DND-41 (cell line): Measurements from ENCODE around the gene PDE6C.

Experiments
- ATAC-seq: fragments of 200-7000 bp; cut with Tn5 transposase; 3 replicates; pipeline ENCODE4 v1.9.1; 2021; ENCODE audit warnings: low read depth; ENCODE audit not compliant: insufficient read depth
- DNase-seq: peaks from one replicate; pipeline ENCODE4 v3.0.0-alpha.2; 2020
- H2AFZ ChIP-seq: 2 replicates; pipeline ENCODE4 v1.6.0; 2012; ENCODE audit warnings: low read depth, low read length
- H3K27ac ChIP-seq: 2 replicates; pipeline ENCODE4 v1.5.1; 2012; ENCODE audit warnings: low read length, inconsistent platforms
- H3K27me3 ChIP-seq: fragments of 200-600 bp; sonication (generic); 2 replicates; pipeline ENCODE4 v1.6.0; 2012; ENCODE audit warnings: low read length, mild to moderate bottlenecking, inconsistent platforms; ENCODE audit not compliant: insufficient read depth, poor library complexity
- H3K36me3 ChIP-seq: 2 replicates; pipeline ENCODE4 v1.5.1; 2012; ENCODE audit warnings: low read length, inconsistent platforms; ENCODE audit not compliant: insufficient read depth
- H3K4me1 ChIP-seq: 2 replicates; pipeline ENCODE4 v1.5.1; 2012; ENCODE audit warnings: mild to moderate bottlenecking, low read length; ENCODE audit not compliant: insufficient read depth
- H3K4me2 ChIP-seq: 2 replicates; pipeline ENCODE4 v1.6.0; 2012; ENCODE audit warnings: mild to moderate bottlenecking, moderate library complexity, low read length, inconsistent platforms; ENCODE audit not compliant: insufficient read depth
- H3K4me3 ChIP-seq, 2 experiments: fragments of 200-600 bp in 1 of 2; shearing (Covaris generic) in 1 of 2; 2 replicates each; pipeline ENCODE4 v1.5.1; 2012 to 2016; ENCODE audit warnings: inconsistent platforms in 2 of 2, low read length in 2 of 2, mild to moderate bottlenecking in 2 of 2, low read depth in 1 of 2, moderate library complexity in 1 of 2
- H3K79me2 ChIP-seq: 2 replicates; pipeline ENCODE4 v1.6.0; 2012; ENCODE audit warnings: low read length, inconsistent platforms; ENCODE audit not compliant: insufficient read depth
- H3K9ac ChIP-seq: 2 replicates; pipeline ENCODE4 v1.6.0; 2012; ENCODE audit warnings: low read depth, mild to moderate bottlenecking, inconsistent platforms, low read length, moderate library complexity
- H3K9me3 ChIP-seq: 2 replicates; pipeline ENCODE4 v1.5.1; 2012; ENCODE audit warnings: low read length, moderate library complexity, mild to moderate bottlenecking, inconsistent platforms; ENCODE audit not compliant: insufficient read depth, severe bottlenecking
- H4K20me1 ChIP-seq: 2 replicates; pipeline ENCODE4 v1.6.0; 2012; ENCODE audit warnings: low read length; ENCODE audit not compliant: insufficient read depth
- EZH2 ChIP-seq: IDR thresholded peaks from 3 replicates; pipeline ENCODE4 v1.6.1; 2012; ENCODE audit warnings: borderline replicate concordance, low read depth, mild to moderate bottlenecking, moderate library complexity, low read length, inconsistent platforms; ENCODE audit not compliant: severe bottlenecking
- TF ChIP-seq, protein P1 (sequence below): IDR thresholded peaks from 2 replicates; pipeline ENCODE4 v1.5.1; 2012; ENCODE audit warnings: borderline replicate concordance, low read length, moderate library complexity, mild to moderate bottlenecking; ENCODE audit not compliant: poor library complexity, severe bottlenecking; ENCODE audit errors: extremely low read depth

Gene PDE6C

DNA sequence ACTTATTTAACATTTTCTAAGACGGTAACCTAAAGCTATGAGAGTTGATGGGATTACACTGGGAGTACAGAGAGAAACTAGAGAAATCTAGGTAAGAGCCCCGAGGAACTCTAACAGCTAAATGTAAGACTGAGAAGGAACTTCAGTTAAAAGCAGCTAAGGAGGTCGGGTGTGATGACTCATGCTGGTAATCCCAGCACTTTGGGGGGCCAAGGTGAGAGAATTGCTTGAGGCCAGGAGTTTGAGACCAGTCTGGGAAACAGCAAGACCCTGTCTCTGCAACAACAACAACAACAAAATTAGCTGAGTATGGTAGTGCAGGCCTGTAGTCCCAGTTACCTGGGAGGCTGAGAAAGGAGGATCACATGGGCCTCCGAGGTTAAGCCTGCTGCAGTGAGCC is 66.0 kb downstream of the PDE6C start:
- Histone ChIP-seq H3K4me3 (no peak overlapping the region), H3K9me3 (no peaks in the 10 kb centered on the region), H3K27me3 (no peaks in the 10 kb centered on the region), H3K36me3 (peaks cover 52% of the 10 kb centered on the region), H3K4me2 (no peak overlapping the region), H4K20me1 (no peaks in the 10 kb centered on the region), H3K79me2 (no peaks in the 10 kb centered on the region), H2AFZ (no peak overlapping the region), H3K9ac (no peak overlapping the region), H3K4me1 (no peaks in the 10 kb centered on the region), H3K27ac (no peak overlapping the region)
- no peak for TF ChIP-seq EZH2
- TF ChIP-seq, protein P1, sequence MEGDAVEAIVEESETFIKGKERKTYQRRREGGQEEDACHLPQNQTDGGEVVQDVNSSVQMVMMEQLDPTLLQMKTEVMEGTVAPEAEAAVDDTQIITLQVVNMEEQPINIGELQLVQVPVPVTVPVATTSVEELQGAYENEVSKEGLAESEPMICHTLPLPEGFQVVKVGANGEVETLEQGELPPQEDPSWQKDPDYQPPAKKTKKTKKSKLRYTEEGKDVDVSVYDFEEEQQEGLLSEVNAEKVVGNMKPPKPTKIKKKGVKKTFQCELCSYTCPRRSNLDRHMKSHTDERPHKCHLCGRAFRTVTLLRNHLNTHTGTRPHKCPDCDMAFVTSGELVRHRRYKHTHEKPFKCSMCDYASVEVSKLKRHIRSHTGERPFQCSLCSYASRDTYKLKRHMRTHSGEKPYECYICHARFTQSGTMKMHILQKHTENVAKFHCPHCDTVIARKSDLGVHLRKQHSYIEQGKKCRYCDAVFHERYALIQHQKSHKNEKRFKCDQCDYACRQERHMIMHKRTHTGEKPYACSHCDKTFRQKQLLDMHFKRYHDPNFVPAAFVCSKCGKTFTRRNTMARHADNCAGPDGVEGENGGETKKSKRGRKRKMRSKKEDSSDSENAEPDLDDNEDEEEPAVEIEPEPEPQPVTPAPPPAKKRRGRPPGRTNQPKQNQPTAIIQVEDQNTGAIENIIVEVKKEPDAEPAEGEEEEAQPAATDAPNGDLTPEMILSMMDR = no peak
- ATAC-seq (no peak), DNase-seq (no peak)

DNA sequence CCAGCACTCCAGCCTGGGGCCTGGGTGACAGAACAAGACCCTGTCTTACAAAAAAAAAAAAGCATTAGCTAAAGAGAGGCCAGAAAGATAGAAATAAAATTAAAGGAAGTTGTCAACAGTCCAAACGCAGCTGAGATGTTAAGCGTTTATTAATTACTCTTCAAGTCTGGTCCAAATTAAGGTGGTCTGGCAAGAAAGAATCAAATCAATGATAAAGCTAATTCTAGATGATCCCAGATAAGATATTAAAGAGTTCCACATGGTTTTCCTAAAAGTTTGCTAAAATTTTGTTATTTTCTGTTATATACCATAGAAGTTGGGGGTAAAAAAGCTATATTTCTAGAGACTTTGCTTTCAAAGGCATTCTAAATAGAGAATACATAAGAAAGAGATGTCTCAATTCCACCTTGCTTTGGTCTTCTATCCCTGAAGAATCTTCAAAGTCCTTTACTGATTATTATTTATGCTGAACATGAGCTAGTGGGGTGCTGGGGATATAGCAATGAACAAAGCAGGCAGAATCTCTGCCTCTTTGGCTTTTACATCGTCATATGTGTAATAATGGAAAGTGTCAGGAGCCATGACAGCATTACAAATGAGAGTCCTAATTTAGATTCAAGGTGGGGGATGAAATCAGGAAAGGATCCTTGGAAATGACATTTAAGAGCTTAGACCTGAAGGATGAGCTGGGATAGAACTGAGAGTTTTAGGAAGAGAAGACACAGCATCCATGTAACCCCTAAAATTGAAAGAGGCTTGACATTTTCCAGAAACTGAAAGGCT is 66.7 kb downstream of the PDE6C start:
- H3K36me3 ChIP-seq = peaks cover 47% of the 10 kb centered on the region

DNA sequence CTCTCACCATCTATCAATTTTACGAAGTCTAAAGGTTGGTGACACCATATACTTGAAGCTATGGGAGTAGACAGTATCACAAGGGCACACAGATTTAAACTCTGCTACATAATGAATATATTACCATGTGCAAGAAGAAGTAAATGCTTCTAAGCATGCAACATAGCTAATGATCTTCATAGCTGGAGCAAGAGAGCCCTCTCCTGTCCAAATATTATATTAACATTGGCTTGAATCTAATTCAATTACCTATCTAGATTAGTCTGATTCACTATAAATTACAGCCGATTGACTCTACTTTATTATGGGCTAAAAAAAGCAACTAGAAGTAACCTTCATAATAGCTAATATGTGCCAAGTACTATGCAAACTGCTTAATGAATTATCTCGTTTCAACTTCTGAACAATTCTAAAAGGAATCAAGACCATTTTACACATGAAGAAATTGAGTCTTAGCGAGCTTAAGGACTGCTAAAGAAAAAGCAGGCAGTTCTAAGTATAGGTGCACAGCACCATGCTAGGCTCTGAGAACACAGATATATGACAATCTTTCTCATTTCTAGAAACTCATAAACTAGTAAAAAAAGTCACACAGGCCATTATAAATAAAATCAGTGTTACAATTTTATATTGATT is 68.2 kb downstream of the PDE6C start:
- Histone ChIP-seq H3K36me3 (peaks cover 48% of the 10 kb centered on the region), H3K79me2 (no peaks in the 10 kb centered on the region), H3K27ac (no peak overlapping the region), H3K4me1 (no peaks in the 10 kb centered on the region), H3K4me3 (no peak overlapping the region), H3K27me3 (no peaks in the 10 kb centered on the region), H2AFZ (no peak overlapping the region), H3K9ac (no peak overlapping the region), H3K9me3 (no peaks in the 10 kb centered on the region), H4K20me1 (no peaks in the 10 kb centered on the region), H3K4me2 (no peak overlapping the region)
- peak; percentile 35; the same call in 2 of the 3 replicates for ATAC-seq
- TF ChIP-seq, protein P1 = peak; percentile 47
- TF ChIP-seq EZH2 = no peak
- no peak for DNase-seq

More for the DNA sequence above, 66.7 kb downstream of the PDE6C start:
- no peaks in the 10 kb centered on the region for H3K79me2 ChIP-seq
- no peak overlapping the region for H3K4me2 ChIP-seq
- ATAC-seq (no peak), DNase-seq (no peak)
- H2AFZ ChIP-seq = no peak overlapping the region
- no peak overlapping the region for H3K27ac ChIP-seq
- H3K27me3 ChIP-seq = no peaks in the 10 kb centered on the region
- no peak for TF ChIP-seq EZH2
- TF ChIP-seq, protein P1 = no peak
- H3K4me3 ChIP-seq = no peak overlapping the region
- H4K20me1 ChIP-seq = no peaks in the 10 kb centered on the region
- no peak overlapping the region for H3K9ac ChIP-seq
- no peaks in the 10 kb centered on the region for H3K9me3 ChIP-seq
- no peaks in the 10 kb centered on the region for H3K4me1 ChIP-seq
